NCI-H1694 treated with DMSO at 0.1 percent for 48 hours (cell line): Measurements from ENCODE around the gene PEX11B.

Source experiments
- DNase-seq: peaks from one replicate; lab custom pipeline; 2025; lab: John Stamatoyannopoulos, UW

Gene PEX11B

GRCh38 chr1:145906954-145907753, 11.4 kb downstream of the PEX11B start:
- no peak for DNase-seq

- DNase-seq, result no peak
These were observed 17.1 kb downstream of the PEX11B start for GRCh38 chr1:145901312-145902021.

GRCh38 chr1:145898756-145899155, 19.8 kb downstream of the PEX11B start:
- no peak for DNase-seq

GRCh38 chr1:145897969-145898368, 20.5 kb downstream of the PEX11B start:
- no peak for DNase-seq

GRCh38 chr1:145895471-145895870, 23.0 kb downstream of the PEX11B start:
- DNase-seq, result no peak

- DNase-seq, result no peak
These were observed 25.0 kb downstream of the PEX11B start for GRCh38 chr1:145893306-145894055.

GRCh38 chr1:145892486-145893087, 25.9 kb downstream of the PEX11B start:
- no peak for DNase-seq

GRCh38 chr1:145891587-145892485, 26.7 kb downstream of the PEX11B start:
- DNase-seq, result peak; percentile 95

GRCh38 chr1:145891143-145891542, 27.4 kb downstream of the PEX11B start:
- DNase-seq, result no peak

- DNase-seq, result no peak
These were observed 28.8 kb downstream of the PEX11B start for GRCh38 chr1:145889722-145890121.

- no peak for DNase-seq
These were observed 30.9 kb downstream of the PEX11B start for GRCh38 chr1:145887631-145888030.

GRCh38 chr1:145886816-145887215, 31.7 kb downstream of the PEX11B start:
- no peak for DNase-seq

GRCh38 chr1:145886390-145886789, 32.1 kb downstream of the PEX11B start:
- DNase-seq, result no peak

- DNase-seq, result peak; percentile 60
These were observed 32.7 kb downstream of the PEX11B start, which contains the start of gene ANKRD35 for GRCh38 chr1:145885738-145886287. Gene ANKRD35, minus strand, starts transcription at chr1:145885866. Its CDS starts 108 bp downstream, at chr1:145885758.

GRCh38 chr1:145884675-145885074, 33.8 kb downstream of the PEX11B start:
- DNase-seq, result no peak

- DNase-seq, result no peak
These were observed 38.7 kb downstream of the PEX11B start for GRCh38 chr1:145879775-145880174.

GRCh38 chr1:145878724-145879123, 39.8 kb downstream of the PEX11B start:
- no peak for DNase-seq

GRCh38 chr1:145877923-145878486, 40.5 kb downstream of the PEX11B start:
- no peak for DNase-seq

GRCh38 chr1:145874646-145875045, 43.9 kb downstream of the PEX11B start:
- no peak for DNase-seq
